Tibial nerve (tissue), 4 donors: ENCODE measurements around the gene MSI2. TPM values are rescaled to one million over a fixed set of nuclear protein-coding genes. Genes with fewer than 3 reads are reported as not detected.

Source experiments
- DNase-seq, 2 donors: peaks; one replicate each; pipeline ENCODE4 v3.0.0-alpha.2; 2019; ENCODE audit warnings: low spot score in 2 of 2
- H3K27ac ChIP-seq, 4 donors: fragments of 200-600 bp; sonication (generic) in 3 of 4; one replicate each; pipeline ENCODE4 v1.5.1; 2017 to 2019; ENCODE audit warnings: mild to moderate bottlenecking in 1 of 4
- H3K27me3 ChIP-seq, 2 donors: fragments of 200-600 bp; sonication (generic) in 1 of 2; one replicate each; pipeline versions ENCODE4 v1.5.1 to v1.6.0; 2017 to 2019
- H3K36me3 ChIP-seq, 3 donors: fragments of 200-600 bp; sonication (generic); one replicate each; pipeline ENCODE4 v1.5.1; 2018 to 2019
- H3K4me1 ChIP-seq, 4 donors: fragments of 200-600 bp; sonication (generic) in 3 of 4; one replicate each; pipeline ENCODE4 v1.5.1; 2017 to 2019
- H3K4me3 ChIP-seq, 4 donors: fragments of 200-600 bp; sonication (generic) in 3 of 4; one replicate each; pipeline ENCODE4 v1.5.1; 2017 to 2019; ENCODE audit warnings: mild to moderate bottlenecking in 1 of 4, moderate library complexity in 1 of 4
- H3K9me3 ChIP-seq, 4 donors: fragments of 200-600 bp; sonication (generic) in 3 of 4; one replicate each; pipeline ENCODE4 v1.5.1; 2017 to 2019
- EP300 ChIP-seq, 2 donors: sonication (generic); formaldehyde crosslinking; IDR thresholded peaks; one replicate each; pipeline ENCODE4 v1.6.1; 2017; ENCODE audit warnings: antibody characterized with exemption in 2 of 2, mild to moderate bottlenecking in 1 of 2
- POLR2A ChIP-seq, 2 donors: fragments of 450-650 bp; IDR thresholded peaks; one replicate each; pipeline ENCODE4 v1.6.1; 2017; ENCODE audit warnings: antibody characterized with exemption in 2 of 2, mild to moderate bottlenecking in 2 of 2, moderate library complexity in 2 of 2
- WGBS, 2 donors: methylation state at CpG; one replicate each; pipeline ENCODE4 v1.1.5; 2018; 5-methylcytosine and 5-hydroxymethylcytosine counted together
- total RNA-seq, 4 donors: library from RNA; depleted of rRNA; stranded (reverse); fragments of >200 nt; gene quantifications; one replicate each; pipeline ENCODE4 v1.1.0, GENCODE V29; 2016
- TF ChIP-seq, protein P1 (sequence below), 5 experiments: fragments of 200-600 bp in 3 of 5; fragments of 450-650 bp in 2 of 5; sonication (generic) in 3 of 5; IDR thresholded peaks; one replicate each; pipeline ENCODE4 v1.5.1; 2016 to 2019; ENCODE audit warnings: antibody characterized with exemption in 5 of 5, mild to moderate bottlenecking in 3 of 5, moderate library complexity in 2 of 5

Gene MSI2
- total RNA-seq, 4 donors from 2014 or later, result 11.5 to 18.3 (median 14.2) TPM

DNA sequence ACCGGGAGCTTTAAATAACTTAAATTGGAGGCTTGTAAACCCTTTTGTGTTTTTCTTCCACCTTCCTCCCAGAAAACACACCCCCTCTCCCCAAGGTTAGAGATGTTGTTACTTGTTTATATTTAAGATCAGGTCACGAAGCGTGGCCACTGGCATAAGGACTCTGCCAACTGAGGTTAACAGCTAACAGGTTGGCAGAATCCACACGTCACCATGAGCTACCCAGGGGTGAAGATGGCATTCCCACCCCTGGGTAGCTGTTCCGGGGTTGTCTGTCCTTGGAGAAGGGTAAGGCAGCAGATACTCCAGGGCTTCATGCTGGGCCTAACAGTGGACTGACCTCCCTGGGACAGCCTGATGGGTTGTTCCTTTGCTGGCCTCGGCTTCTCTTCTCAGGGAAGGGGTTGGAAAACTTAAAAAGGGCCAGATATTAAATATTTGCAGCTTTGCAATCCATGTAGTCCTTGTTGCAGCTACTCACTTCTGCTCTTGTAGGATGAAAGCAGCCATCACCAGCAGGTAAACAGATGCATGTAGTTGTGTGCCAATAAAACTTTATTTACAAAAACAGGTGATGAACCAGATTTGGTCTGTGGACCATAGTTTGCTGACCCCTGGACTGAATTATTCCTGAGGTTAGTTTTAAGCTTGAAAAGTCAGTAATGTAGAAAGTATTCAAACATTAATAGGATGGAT lies 148.6 kb downstream of the MSI2 start:
- no peak overlapping the region for H3K27ac ChIP-seq
- TF ChIP-seq EP300 (IDR thresholded peaks at IDR 0.05) (no peak), POLR2A (IDR thresholded peaks at IDR 0.05) (no peak)
- TF ChIP-seq, protein P1, sequence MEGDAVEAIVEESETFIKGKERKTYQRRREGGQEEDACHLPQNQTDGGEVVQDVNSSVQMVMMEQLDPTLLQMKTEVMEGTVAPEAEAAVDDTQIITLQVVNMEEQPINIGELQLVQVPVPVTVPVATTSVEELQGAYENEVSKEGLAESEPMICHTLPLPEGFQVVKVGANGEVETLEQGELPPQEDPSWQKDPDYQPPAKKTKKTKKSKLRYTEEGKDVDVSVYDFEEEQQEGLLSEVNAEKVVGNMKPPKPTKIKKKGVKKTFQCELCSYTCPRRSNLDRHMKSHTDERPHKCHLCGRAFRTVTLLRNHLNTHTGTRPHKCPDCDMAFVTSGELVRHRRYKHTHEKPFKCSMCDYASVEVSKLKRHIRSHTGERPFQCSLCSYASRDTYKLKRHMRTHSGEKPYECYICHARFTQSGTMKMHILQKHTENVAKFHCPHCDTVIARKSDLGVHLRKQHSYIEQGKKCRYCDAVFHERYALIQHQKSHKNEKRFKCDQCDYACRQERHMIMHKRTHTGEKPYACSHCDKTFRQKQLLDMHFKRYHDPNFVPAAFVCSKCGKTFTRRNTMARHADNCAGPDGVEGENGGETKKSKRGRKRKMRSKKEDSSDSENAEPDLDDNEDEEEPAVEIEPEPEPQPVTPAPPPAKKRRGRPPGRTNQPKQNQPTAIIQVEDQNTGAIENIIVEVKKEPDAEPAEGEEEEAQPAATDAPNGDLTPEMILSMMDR (IDR thresholded peaks at IDR 0.05), result no peak
- WGBS, 2 donors, result 95 to 98% methylated on average over 5 to 6 of the region's 6 CpGs

DNA sequence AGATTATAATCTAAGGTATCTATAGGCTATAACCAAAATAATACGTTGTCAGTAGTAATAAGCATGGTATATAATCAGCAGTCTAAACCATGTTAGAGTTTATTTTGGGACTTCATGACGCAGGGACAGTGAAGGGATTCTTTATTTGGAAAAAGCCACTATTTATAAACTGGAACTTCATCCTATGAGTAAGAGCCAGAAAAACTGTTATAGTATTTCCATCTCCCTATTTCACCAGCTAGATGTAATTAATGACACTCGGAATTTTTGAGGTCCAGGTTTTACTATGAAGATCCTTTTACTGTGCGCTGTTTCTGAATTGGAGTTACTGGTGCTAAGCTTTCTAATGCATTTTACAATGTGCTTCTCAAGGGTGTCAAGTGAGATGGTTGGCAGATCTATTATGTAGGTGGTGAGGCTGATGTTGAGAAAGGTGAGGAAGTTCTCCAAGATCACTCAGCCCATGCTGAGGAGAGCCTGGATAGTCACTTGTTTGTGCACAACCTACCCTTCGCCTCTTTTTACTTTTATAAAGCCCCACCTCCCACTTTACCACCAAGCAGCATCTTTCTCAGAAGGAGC lies 149.3 kb downstream of the MSI2 start:
- no peaks in the 10 kb centered on the region for H3K9me3 ChIP-seq
- TF ChIP-seq, protein P1 (IDR thresholded peaks at IDR 0.05), result no peak
- TF ChIP-seq POLR2A (IDR thresholded peaks at IDR 0.05) (no peak), EP300 (IDR thresholded peaks at IDR 0.05) (no peak)
- no peaks in the 10 kb centered on the region for H3K27me3 ChIP-seq
- H3K36me3 ChIP-seq, result peaks cover 0 to 13% (median 0%) of the 10 kb centered on the region in 3 donors
- no peak overlapping the region for H3K27ac ChIP-seq
- no peak for DNase-seq
- peaks cover 0 to 41% (median 9%) of the 10 kb centered on the region in 4 donors for H3K4me1 ChIP-seq
- no peak overlapping the region for H3K4me3 ChIP-seq
- WGBS, 2 donors, result 80 to 83% methylated on average over 5 of the region's 5 CpGs

More for the DNA sequence above, 148.6 kb downstream of the MSI2 start:
- DNase-seq, result no peak
- Histone ChIP-seq H3K27me3 (no peaks in the 10 kb centered on the region), H3K36me3 (peaks cover 0 to 13% (median 0%) of the 10 kb centered on the region in 3 donors), H3K4me3 (no peak overlapping the region), H3K9me3 (no peaks in the 10 kb centered on the region), H3K4me1 (peaks cover 0 to 41% (median 9%) of the 10 kb centered on the region in 4 donors)

DNA sequence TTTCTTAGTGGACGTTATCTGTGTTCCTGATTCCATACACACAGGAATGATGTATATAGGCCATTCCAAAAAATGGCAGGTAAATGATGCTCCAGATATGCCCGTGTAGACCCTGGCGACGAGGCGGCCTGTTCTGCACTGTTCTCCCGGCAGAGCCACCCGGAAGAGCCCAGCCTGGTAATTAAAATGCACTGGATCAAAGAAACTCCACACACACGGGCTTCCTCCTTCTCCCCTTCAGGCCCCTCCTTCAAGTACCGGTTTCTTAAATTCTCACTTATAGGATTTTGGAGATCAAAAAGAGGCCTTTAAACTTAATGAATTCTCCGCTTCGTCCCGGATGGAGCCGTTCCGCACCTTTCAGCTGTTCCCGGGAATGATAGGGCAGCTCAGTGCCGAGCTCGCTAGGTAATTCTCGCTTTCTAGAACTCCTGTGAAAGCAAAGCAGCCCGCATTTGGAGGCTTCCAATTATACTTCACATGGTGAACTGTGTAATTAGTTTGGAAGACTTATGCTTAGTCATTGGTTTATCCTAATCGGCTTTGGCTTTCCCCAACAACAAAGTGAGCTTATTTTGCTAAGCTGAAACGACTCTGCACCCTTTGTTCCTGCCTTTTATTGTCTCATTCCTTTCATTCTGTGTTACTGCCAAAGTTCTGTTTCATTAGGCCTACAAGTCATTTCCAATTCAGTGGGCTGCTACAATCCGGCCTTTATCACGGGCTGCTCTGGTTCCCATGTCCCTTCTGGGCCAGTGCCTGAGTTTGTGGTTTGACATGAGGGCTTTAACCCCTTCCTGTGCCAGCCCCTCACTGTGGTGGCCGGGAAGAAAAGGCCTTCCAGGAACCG lies 150.0 kb downstream of the MSI2 start:
- Histone ChIP-seq H3K27ac (peak overlapping the region in 2 of 4 donors; percentile 11 to 68), H3K4me1 (peaks cover 0 to 41% (median 9%) of the 10 kb centered on the region in 4 donors), H3K36me3 (peaks cover 0 to 11% (median 0%) of the 10 kb centered on the region in 3 donors), H3K4me3 (no peak overlapping the region), H3K27me3 (no peaks in the 10 kb centered on the region), H3K9me3 (no peaks in the 10 kb centered on the region)
- DNase-seq, result no peak
- peak in 1 of 2 donors; percentile 73 for TF ChIP-seq EP300 (IDR thresholded peaks at IDR 0.05)
- TF ChIP-seq, protein P1 (IDR thresholded peaks at IDR 0.05), result no peak
- WGBS, 2 donors, result 42% methylated on average over 25 of the region's 25 CpGs

DNA sequence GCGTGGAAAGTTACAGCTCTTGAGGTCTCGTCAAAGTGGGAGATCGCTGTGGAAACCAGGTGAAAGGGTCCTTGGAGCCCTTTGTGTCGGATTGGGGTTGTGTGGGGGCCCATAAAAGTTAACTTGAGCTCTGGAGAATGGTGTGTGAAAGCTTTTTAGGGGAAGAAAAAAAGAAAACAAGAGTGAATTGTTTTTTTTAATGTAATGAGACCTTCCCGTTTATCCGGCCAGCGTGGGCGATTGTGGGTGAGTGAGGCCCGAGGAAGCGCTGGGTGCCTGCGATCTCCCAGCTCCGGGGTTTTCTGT lies 150.6 kb downstream of the MSI2 start:
- TF ChIP-seq EP300 (IDR thresholded peaks at IDR 0.05), result peak in 1 of 2 donors; percentile 4
- TF ChIP-seq, protein P1 (IDR thresholded peaks at IDR 0.05), result no peak
- Histone ChIP-seq H3K4me1 (peaks cover 0 to 41% (median 9%) of the 10 kb centered on the region in 4 donors), H3K9me3 (no peaks in the 10 kb centered on the region), H3K36me3 (peaks cover 0 to 6% (median 0%) of the 10 kb centered on the region in 3 donors), H3K4me3 (no peak overlapping the region), H3K27ac (peak overlapping the region in 2 of 4 donors; percentile 11 to 68), H3K27me3 (no peaks in the 10 kb centered on the region)
- WGBS, 2 donors, result 44 to 51% methylated on average over 12 of the region's 12 CpGs
- DNase-seq, result no peak
